ENCODE data around the gene ABCA4.
"Not testable (repeated sequence)": the region's sequence is repeated elsewhere in the genome, so short reads cannot be mapped to it uniquely, and the experiment has no call there.

Gene ABCA4

DNA sequence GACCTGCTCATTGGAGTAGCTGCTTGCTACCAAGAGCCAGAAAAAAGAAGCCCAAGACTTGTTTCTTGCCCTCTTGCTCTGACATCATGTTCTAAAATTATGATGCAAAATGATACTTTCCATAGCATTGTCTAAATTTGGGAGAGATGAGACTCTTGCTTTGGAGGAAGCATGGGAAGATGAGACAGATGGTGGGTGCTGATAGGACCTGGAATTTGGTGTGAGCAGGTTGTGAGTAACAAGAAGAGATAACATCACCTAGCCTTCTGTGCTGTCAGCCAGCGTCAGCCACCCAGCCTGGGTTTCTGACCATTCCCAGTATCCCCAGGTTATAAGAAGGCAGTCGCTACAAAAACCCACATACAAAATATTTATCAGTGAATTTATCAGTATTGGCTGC is 144.7 kb downstream of the ABCA4 start:
- H3K27ac ChIP-seq = no peak overlapping the region
- H3K4me3 ChIP-seq = no peak overlapping the region

DNA sequence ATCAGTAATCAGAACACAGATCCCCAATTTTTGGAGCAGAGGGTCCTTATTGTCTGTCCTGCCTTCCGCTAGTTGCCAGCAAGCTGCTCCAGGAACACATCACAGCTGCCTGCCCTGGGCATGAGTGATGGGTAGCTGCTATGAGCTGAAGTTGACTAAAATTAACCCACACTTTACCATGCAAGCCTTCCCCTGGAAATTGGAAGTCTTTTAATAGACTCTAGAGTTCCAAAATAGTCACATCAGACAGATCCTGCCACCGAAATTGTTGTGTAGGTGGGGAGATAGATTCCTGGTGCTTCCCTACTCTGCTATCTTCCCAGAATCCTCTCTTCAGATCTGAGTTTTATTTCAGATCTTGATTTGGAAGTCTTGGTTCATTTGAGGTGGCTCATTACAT is 148.6 kb downstream of the ABCA4 start:
- Histone ChIP-seq H3K27ac (no peak overlapping the region), H3K4me3 (no peak overlapping the region)

DNA sequence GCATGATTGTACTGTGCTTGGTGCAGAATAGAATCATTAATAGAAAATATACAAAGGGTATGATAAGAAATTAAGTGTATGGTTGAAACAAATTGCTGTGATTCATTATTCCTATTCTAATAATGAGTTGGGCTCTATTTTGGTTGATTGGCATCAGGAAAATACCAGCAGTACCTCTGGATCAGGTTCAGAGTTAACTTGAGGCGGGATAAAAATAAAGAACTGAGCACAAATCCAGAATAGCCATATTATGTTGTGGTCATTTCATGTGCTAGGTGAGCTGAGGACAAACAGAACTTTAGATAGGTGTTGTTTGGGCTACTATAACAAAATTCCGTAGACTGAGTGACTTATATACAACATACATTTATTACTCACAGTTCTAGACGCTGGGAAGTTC is 151.1 kb downstream of the ABCA4 start:
- Histone ChIP-seq H3K4me3 (no peak overlapping the region), H3K27ac (no peak overlapping the region)

DNA sequence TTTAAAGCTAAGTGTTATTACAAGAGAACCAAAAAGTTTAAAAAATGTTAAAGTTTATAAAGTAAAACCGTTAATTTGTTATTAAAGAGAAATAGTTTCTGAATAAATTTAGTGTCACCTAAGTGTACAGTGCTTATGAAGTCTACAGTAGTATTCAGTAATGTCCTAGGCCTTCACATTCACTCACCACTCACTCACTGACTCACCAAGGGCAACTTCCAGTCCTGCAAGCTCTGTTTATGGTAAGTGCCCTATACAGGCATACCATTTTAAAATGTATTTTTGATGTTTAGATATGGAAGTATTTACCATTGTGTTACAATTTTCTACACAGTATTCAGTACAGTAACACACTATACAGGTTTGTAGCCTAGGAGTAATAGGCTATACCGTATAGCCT is 151.6 kb downstream of the ABCA4 start:
- H3K4me3 ChIP-seq = no peak overlapping the region

DNA sequence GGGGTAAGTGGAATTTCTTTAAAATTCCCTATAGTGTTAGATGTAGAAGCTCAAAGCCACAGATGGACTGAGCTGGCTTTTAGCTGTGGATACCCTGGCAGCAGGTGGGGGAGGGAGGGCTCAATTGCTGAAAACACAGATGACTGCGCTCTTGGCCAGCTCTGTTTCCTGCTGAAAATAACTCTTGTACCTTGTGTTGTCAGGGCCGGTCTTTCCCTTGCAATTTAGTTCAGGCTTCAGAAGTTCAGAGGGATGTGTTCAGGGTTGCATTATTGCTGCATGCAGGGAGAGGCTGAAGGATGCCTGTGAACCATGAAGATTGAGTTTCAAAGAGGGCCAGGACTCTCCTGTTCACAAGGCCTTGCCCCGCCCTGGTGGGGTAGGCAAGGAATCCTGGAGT is 153.6 kb downstream of the ABCA4 start:
- H3K27ac ChIP-seq = no peak overlapping the region
- no peak overlapping the region for H3K4me3 ChIP-seq

More for the DNA sequence above, 151.6 kb downstream of the ABCA4 start:
- no peak overlapping the region for H3K27ac ChIP-seq

DNA sequence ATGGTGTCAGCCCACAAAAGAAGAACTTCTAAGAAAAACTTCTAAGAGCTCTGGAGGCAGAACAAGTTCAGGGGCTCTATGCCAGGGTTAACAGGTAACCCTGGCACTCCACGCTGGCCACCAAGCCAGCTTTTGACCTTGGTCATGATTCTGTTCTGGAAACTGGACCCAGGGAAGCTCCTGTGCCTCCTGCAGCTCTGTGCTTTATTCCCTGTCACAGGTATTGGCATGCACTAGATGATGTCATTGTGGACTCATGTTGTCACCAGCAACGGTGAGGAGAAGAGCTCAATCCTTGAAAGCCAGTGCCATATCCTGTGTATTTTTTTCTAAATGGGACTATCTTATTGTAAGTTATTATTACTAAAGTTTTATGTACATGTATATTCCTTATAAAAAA is 155.1 kb downstream of the ABCA4 start:
- Histone ChIP-seq H3K4me3 (no peak overlapping the region), H3K27ac (peak overlapping the region in 4 of 21 experiments; percentile 16 to 45 (median 40))

DNA sequence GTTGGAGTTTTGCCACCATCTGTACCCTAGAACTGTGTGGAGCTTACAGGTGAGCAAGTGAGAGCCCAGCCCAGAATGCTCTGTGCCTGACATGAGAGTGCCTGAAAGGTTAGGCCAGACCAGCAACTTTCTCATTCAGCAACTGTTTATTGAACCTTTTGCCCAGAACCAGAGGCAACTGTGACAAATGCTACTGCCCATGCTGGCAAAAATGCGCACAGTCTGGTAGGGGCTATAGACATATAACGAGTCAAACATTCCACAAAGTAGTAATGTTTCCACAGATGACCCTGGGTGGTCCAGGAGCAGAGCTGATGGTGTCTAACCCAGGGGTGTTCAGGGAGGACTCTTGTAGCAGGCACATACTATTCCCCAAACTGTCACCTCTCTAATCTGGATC is 155.7 kb downstream of the ABCA4 start:
- Histone ChIP-seq H3K27ac (peak overlapping the region in 6 of 21 experiments; percentile 4 to 63 (median 40)), H3K4me3 (no peak overlapping the region)

DNA sequence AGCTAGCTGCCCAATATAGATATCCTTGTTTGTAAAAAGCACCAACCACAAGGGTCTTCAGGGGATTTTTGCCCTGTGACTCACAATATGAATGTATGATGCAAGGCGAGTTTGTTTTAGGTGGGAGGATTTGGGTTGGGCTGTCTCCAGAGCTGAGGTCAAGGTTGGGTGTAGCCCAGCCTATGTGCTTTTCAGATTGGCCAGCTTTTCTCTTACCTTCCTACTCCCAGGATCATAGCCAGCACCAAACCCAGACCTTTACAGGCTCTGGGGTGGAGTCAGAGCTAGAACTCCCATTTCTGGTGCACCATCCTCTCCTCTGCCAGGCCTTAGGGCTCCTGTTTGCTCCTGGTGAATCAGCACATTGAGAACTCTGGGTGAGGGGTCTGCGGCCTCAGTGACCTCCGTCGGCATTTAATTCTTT is 156.2 kb downstream of the ABCA4 start:
- H3K27ac ChIP-seq = peak overlapping the region in 8 of 21 experiments; percentile 4 to 63 (median 45)
- no peak overlapping the region for H3K4me3 ChIP-seq

DNA sequence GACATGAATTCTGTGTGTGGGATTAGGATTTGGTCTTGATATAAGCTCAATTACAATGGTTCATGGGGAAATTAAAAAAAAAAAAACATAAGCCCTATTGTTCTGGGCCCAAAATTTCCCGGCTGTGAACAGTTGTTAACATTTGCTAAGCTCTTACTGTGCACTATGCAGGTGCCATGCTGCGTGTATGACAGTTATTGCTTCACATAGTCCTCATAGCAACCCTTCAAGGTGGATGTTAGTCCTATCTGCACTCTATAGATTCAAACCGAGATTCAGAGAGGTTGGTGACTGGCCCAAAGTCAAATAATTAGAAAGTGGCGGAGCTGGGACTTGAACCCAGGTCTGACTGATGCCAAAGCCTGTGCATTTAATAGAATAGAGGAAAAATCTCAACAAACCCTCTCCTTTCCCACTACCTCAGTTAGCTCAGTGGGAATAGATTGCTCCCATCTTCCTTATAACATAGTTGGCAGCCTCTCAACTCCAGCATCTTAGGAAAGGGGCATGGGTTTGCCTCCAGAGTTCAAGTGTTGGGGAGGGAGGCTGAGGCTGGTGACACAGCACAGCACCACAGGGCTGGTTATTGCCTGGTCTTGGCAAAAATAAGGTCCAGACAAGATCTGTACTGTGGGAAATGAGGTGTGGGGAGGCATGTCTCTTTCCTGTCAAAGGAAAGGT is 156.7 kb downstream of the ABCA4 start:
- H3K27ac ChIP-seq = peak overlapping the region in 5 of 21 experiments; percentile 43 to 59 (median 52)
- no peak overlapping the region for H3K4me3 ChIP-seq

DNA sequence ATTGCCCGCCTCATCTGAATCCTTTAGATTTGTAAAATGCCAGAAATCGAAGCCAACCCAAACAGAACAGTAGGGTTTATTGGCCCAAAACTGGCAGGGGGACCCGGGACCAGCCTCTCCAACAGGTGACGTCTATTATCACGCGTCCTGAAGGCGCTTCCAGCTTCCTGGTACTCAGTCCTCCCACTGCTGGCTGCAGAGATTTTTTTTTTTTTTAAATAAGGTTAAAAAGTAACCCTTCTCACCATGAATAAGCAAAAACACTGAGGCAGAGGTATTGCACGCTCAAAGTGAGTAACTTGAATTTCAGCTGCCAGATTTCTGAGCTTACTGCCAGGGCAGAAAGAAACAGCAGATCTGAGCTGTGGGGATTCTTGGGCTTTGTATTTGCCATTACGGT is 157.4 kb downstream of the ABCA4 start:
- Histone ChIP-seq H3K27ac (peak overlapping the region in 1 of 21 experiments; percentile 59), H3K4me3 (no peak overlapping the region)

DNA sequence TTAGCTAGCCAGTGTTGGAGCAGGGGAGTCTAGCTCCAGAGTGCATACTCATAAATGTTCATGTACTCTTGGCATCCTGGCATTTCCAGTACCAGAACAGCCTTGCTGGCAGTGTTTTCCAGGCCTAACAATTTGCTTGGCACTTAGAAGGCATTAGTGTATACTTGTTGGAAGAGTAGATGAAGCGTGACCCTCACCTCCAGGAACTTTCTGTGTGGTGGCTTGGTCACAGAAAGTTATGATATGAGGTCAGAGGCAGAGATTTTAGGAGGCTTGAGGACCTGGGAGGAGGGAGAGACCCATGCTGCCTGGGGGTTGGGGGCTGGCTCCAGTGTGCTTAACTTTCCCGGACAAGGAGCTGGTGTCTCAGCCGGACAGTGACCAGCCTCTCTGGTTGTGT is 159.0 kb downstream of the ABCA4 start:
- Histone ChIP-seq H3K4me3 (no peak overlapping the region), H3K27ac (no peak overlapping the region)

DNA sequence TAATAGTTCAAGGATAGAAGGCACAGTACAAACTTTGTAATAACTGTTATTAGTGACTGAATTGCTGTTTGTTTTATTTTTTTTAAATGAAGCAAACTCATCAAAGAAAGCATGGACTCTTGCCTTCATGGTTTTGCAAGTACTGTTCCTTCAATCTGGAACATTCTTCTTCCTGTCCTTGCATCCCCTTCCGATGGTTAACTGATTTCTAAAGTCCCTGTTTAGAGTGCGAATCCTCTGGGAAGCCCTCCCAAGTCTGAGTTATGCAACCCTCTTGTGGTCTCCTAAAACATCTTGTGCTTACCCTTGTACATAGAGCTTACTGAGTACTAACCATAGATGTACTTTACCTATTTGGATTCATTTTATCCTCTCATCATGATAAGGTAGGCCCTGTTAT is 159.5 kb downstream of the ABCA4 start:
- no peak overlapping the region for H3K4me3 ChIP-seq

DNA sequence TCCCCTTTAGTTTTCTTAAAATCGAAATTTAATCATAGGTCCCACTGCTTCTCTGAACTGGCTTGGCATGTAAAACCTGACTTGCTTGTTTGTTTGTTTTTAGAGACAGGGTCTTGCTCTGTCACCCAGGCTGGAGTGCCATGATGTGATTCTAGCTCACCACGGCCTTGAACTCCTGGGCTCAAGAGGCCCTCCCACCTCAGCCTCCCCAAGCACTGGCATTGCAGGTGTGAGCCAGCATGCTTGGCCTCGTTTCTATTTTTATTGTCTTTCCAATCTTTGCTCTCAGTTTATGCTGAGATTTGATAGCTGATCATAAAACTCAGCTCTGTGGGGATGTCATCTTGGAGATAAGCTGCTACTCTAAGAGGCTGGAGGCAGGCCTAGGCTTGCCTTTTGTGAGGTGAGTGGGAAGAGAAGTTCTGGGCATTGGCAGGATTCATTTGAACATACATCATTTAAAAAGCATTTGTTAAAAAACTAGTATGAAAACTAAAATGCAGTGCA is 160.3 kb downstream of the ABCA4 start:
- Histone ChIP-seq H3K27ac (peak overlapping the region in 6 of 21 experiments; percentile 12 to 60 (median 35)), H3K4me3 (no peak overlapping the region)

More for the DNA sequence above, 159.5 kb downstream of the ABCA4 start:
- H3K27ac ChIP-seq = peak overlapping the region in 1 of 21 experiments; percentile 60

DNA sequence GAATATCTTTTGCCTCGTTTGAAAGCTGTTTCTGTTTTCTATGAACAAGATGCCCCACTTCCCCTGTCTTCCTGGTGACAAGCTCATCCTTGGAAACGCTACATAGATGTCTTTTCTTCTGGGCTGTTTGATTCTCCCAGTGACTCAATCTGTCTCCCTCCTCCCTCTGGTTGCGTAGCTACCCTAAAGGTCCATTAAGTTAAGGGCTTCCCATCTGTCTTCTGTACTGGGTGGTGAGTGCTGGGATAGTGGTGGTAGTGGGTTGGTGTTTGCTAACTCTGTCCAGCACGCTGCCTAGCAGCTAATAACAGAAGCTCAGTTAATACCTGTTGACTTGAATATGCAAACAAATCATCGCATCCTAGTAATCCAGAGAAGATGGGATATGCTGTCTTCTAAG is 161.5 kb downstream of the ABCA4 start:
- no peak overlapping the region for H3K4me3 ChIP-seq

DNA sequence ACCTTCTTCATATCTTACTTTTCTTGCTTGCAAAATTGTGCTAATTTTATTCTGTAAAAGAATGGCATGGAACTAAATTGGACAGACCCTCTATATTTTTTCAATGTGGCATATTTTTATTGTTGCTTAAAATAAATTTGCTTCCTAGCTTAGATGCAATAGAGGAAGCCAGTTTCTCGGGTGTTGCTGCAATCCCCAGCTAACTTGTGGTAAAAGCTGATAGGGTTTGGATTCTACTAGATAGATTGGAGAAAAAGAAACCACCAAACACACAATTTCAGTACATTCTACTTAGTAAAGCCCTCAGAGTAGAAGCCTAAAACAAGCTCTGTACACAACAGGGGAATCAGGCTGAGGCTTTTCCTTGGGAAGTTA is 162.2 kb downstream of the ABCA4 start:
- Histone ChIP-seq H3K4me3 (no peak overlapping the region), H3K27ac (no peak overlapping the region)

More for the DNA sequence above, 161.5 kb downstream of the ABCA4 start:
- H3K27ac ChIP-seq = no peak overlapping the region

DNA sequence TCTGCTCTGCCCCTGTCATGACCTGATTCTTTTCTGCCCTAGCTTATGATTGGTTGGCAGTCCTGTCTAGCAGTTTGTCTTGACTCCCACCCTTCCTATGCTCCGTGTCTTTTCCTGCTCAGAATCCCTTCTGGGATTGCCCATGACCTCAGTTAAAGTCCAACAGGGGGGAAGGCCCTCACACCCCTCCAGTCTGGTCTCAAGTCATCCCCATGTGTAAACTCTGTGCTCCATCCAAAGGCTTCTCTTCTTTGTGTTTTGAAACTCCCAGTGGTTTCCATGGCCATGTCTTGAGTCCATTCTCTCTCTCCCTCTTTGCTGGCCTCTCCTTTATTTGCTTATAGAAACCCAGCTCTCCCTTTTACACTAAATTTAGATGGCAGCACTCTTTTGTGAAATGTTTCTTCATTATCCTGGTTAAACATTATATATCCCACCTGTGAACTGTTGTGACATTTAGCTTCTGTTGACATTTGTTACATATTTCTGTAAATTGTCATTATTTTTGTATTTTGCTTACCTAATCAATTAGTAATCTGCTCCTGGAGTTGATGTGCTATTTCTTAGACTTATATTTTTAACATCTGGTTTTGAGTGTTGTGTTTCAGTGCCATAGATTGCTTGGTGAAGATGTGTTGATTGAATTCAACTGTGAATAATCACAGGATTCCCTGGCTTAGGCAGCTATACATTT is 162.8 kb downstream of the ABCA4 start:
- Histone ChIP-seq H3K4me3 (no peak overlapping the region), H3K27ac (no peak overlapping the region)

DNA sequence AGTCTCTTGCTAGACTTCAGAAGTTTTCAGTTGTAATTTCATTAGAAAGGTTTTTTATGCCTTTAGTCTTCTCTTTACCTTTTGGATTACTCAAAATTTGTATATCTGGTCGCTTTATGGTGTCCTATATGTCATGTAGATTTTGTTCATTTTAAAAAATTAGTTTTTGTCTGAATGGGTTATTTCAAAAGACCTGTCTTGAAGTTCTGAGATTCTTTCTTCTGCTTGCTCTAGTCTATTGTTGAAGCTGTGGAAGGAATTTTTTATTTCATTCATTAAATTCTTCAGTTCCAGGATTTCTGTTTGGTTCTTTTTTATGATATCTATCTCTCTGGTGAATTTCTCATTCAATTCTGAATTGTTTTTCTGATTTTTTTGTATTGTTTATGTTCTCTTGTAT is 165.2 kb downstream of the ABCA4 start:
- Histone ChIP-seq H3K4me3 (no peak overlapping the region), H3K27ac (no peak overlapping the region)

DNA sequence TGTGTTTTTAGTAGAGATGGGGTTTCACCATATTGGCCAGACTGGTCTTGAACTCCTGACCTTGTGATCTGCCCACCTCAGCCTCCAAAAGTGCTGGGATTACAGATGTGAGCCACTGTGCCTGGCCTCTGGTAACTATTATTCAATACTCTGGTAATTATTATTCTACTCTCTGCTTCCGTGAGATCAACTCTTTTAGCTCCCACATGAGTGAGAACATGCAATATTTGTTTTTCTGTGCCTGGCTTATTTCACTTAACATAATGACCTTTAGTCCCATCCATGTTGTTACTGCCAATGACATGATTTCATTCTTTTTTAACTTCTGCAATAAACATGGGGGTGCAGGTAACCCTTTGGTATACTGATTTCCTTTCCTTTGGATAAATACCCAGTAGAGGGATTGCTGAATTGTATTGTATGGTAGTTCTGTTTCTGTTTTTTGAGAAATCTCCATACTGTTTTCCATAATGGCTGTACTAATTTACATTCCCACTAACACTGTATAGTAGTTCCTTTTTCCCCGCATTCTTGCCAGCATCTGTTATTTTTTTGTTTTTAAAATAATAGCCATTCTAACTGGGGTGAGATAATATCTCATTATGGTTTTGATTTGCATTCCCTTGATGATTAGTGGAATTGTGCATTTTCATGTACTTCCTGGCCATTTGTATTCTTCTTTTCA is 173.8 kb downstream of the ABCA4 start:
- not testable (repeated sequence) for H3K27ac ChIP-seq, H3K4me3 ChIP-seq
